GM19025 (cell line): ENCODE measurements around the gene EGFR.
A peak's percentile ranks its signal among the peaks of the same experiment; 100 is the strongest.

Experiments
- ATAC-seq: cut with Tn5 transposase; IDR thresholded peaks from one replicate; pipeline ENCODE4 v1.9.1; 2021; ENCODE audit warnings: mild to moderate bottlenecking, low read depth, moderate library complexity; ENCODE audit not compliant: unreplicated experiment

EGFR gene

GRCh38 chr7:55120074-55120473 is 101.3 kb downstream of the EGFR start:
- no peak for ATAC-seq

GRCh38 chr7:55120501-55121198 is 101.8 kb downstream of the EGFR start:
- no peak for ATAC-seq

GRCh38 chr7:55121249-55121648 is 102.4 kb downstream of the EGFR start:
- ATAC-seq, result no peak

- ATAC-seq, result no peak
Observed at GRCh38 chr7:55122263-55122662, 103.4 kb downstream of the EGFR start.

GRCh38 chr7:55124989-55125875 is 106.4 kb downstream of the EGFR start:
- no peak for ATAC-seq

GRCh38 chr7:55127135-55127551 is 108.3 kb downstream of the EGFR start:
- no peak for ATAC-seq

- no peak for ATAC-seq
Observed at GRCh38 chr7:55127622-55128081, 108.8 kb downstream of the EGFR start.

- ATAC-seq, result no peak
Observed at GRCh38 chr7:55128693-55129394, 110.0 kb downstream of the EGFR start.

GRCh38 chr7:55129541-55130394 is 111.0 kb downstream of the EGFR start:
- no peak for ATAC-seq

- no peak for ATAC-seq
Observed at GRCh38 chr7:55130395-55131141, 111.8 kb downstream of the EGFR start.

GRCh38 chr7:55131142-55131929 is 112.5 kb downstream of the EGFR start:
- ATAC-seq, result no peak

- ATAC-seq, result peak; percentile 9
Observed at GRCh38 chr7:55132550-55132889, 113.7 kb downstream of the EGFR start.

GRCh38 chr7:55132890-55133551 is 114.2 kb downstream of the EGFR start:
- ATAC-seq, result peak; percentile 42

GRCh38 chr7:55133630-55134358 is 115.0 kb downstream of the EGFR start:
- no peak for ATAC-seq

GRCh38 chr7:55134359-55134725 is 115.5 kb downstream of the EGFR start:
- ATAC-seq, result no peak

GRCh38 chr7:55134786-55135185 is 116.0 kb downstream of the EGFR start:
- ATAC-seq, result no peak

- no peak for ATAC-seq
Observed at GRCh38 chr7:55135462-55135861, 116.6 kb downstream of the EGFR start.

- no peak for ATAC-seq
Observed at GRCh38 chr7:55138663-55139062, 119.8 kb downstream of the EGFR start.
